GM21786 (cell line): ENCODE results near the gene RNF19B.

Source experiments
- ATAC-seq: cut with Tn5 transposase; IDR thresholded peaks from one replicate; pipeline ENCODE4 v1.9.1; 2021; ENCODE audit not compliant: unreplicated experiment

RNF19B gene

DNA sequence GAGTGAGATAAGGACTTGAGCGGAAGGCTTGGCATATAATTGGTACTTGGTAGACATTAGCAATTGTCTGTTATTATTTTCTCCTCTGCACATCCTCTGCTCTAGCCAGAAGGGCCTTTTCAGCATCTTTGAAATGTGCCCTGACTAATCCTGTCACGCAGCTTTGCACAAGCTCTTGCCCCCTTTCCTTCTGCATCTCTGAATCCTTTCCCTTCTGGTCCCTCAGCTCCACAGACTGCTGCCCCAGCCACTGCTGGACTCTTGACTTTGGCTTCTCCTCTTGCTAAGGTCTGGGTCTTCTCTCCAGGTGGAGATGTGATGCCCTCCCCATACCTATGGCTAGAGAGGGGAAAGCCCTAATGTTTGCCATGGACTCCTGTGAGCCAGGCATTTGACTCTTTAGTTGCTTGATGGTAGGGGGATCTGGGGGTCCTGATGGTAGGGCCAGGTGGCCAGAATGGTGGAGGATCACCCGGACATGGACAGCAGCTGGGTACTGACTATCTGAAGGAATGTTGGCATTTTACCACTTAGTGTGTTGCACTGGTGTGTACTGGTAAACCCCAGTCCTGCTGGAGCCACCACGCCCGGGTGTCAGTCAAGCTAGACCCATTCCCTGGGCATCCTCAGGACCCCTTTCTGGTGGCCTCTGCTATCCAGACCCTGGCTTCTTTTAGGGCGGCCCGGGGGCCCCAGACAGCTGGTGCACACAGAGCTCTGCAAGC lies 73.9 kb downstream of the RNF19B start:
- ATAC-seq = no peak

- ATAC-seq = no peak
Measured at GRCh38 chr1:32889731-32890278, 74.8 kb downstream of the RNF19B start.

- ATAC-seq = no peak
Measured at GRCh38 chr1:32888677-32889420, 75.8 kb downstream of the RNF19B start.

DNA sequence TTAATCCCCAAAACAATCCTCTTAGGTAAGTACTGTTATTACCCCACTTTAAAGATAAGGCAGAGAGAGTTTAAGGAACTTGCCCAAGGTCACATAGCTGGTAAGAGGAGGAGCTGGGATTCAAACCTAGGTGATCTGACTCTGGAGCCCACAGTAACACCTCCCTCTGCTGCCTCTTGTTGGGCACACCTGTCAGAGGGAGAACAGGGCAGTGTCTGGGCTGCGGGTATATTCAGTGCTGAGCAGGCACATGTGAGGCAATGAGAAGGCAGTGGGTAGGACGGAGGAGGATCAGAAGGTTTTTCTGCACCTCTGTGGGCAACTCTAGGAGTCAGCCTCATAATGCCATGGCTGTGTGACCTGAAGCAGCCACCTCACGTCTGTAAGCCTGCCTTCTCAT lies 76.5 kb downstream of the RNF19B start:
- no peak for ATAC-seq

DNA sequence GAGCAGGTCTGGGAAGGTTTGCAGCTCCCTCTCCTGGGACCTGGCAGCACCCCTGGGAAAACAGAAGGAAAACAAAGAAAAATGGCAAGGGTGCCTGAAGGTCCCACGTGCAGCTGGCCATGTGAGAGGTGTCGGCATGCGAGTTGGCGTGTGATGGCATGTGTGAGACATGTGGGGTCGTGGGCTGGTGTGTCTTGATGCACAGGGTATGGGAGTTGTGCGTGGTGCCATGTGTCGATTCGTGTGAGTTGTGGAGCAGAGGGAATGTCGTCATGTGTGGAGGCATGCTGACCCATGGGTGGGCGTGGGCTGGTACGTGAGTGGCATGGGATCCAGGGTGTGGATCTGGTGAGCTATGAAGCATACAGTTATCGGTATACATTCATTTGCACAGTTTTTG lies 77.0 kb downstream of the RNF19B start:
- ATAC-seq = no peak

GRCh38 chr1:32886828-32887414 lies 77.7 kb downstream of the RNF19B start:
- no peak for ATAC-seq
